Osteocyte (in vitro differentiated cells): ENCODE results near the gene STK11IP. TPM values are rescaled to one million over a fixed set of nuclear protein-coding genes. Genes with fewer than 3 reads are reported as not detected.

Source experiments
- DNase-seq: peaks from one replicate; pipeline ENCODE4 v3.0.0; 2021; ENCODE audit warnings: mixed read lengths; ENCODE audit not compliant: unreplicated experiment; ENCODE audit errors: extremely low spot score
- H3K27ac Mint-ChIP-seq: one replicate; pipeline ENCODE4 v1.8.0; 2021; ENCODE audit warnings: mild to moderate bottlenecking, mixed read lengths; ENCODE audit not compliant: unreplicated experiment
- H3K27me3 Mint-ChIP-seq: one replicate; pipeline ENCODE4 v1.8.0; 2021; ENCODE audit warnings: mixed read lengths; ENCODE audit not compliant: unreplicated experiment
- H3K36me3 Mint-ChIP-seq: one replicate; pipeline ENCODE4 v1.8.0; 2021; ENCODE audit warnings: mixed read lengths; ENCODE audit not compliant: unreplicated experiment
- H3K4me1 Mint-ChIP-seq: one replicate; pipeline ENCODE4 v1.8.0; 2021; ENCODE audit warnings: mixed read lengths; ENCODE audit not compliant: unreplicated experiment
- H3K4me3 Mint-ChIP-seq: one replicate; pipeline ENCODE4 v1.8.0; 2021; ENCODE audit warnings: mild to moderate bottlenecking, moderate library complexity, mixed read lengths; ENCODE audit not compliant: unreplicated experiment
- H3K9me3 Mint-ChIP-seq: one replicate; pipeline ENCODE4 v1.8.0; 2021; ENCODE audit warnings: mixed read lengths; ENCODE audit not compliant: unreplicated experiment
- CTCF ChIP-seq: fragments of 200-600 bp; sonication (generic); IDR thresholded peaks from 2 replicates; pipeline ENCODE4 v1.5.0; 2021; ENCODE audit warnings: antibody characterized with exemption, mild to moderate bottlenecking, moderate library complexity
- total RNA-seq: library from RNA; stranded (reverse); gene quantifications from 2 replicates; pipeline ENCODE4 v1.2.1, GENCODE V29; 2021

Gene STK11IP
- total RNA-seq, 1 donor from 2014 or later: 42.7 TPM

DNA sequence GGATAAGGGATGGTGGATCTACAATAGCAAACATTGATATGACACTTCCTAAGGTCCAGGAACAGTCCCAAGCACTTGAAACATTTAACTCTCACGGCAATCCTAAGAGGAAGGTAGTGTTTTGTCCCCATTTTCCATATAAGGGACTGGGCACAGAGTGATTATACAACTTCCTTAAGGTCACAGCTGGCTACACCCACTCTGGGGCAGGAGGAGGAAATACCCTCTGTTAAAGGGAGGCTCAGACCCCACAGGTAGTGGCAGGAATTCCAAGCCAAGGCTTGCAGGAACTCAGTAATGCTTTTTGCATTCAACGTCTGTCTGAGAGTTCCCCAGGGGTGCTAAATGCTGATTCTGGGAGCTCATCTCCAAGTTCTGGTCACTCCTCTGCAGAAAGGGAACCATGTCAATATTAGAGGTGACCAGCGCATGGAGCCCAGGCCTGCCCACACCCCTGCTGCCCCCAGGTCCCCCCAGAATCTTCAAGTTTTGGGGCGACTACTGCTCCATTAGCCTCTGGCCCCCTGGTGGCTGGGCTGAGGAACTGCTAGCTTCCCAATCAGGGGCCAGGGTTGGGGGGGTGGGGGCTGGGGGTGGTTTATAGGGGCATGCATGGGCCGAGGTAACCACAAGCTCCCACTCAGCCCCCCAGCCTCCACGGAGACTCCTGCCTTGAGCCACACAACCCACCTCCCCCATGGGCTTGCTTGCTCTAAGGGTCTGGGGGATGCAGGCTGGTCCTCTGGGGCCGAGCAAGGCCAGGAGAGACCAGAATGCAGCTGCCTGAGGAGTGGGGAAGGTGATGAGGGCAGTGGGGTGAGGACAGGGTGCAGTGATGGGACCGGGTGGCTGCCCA, 37.4 kb upstream of the STK11IP start:
- Mint-ChIP-seq H3K9me3 (no peaks in the 10 kb centered on the region), H3K27ac (no peak overlapping the region), H3K4me3 (no peak overlapping the region), H3K4me1 (peaks cover 2% of the 10 kb centered on the region), H3K36me3 (peaks cover 18% of the 10 kb centered on the region), H3K27me3 (no peaks in the 10 kb centered on the region)
- peak; percentile 75 for TF ChIP-seq CTCF
- no peak for DNase-seq

- Mint-ChIP-seq H3K36me3 (peaks cover 20% of the 10 kb centered on the region), H3K9me3 (no peaks in the 10 kb centered on the region), H3K27ac (no peak overlapping the region), H3K4me3 (no peak overlapping the region), H3K4me1 (peaks cover 2% of the 10 kb centered on the region), H3K27me3 (no peaks in the 10 kb centered on the region)
- TF ChIP-seq CTCF: no peak
- no peak for DNase-seq
These were observed 36.8 kb upstream of the STK11IP start for GRCh38 chr2:219560893-219561178.

DNA sequence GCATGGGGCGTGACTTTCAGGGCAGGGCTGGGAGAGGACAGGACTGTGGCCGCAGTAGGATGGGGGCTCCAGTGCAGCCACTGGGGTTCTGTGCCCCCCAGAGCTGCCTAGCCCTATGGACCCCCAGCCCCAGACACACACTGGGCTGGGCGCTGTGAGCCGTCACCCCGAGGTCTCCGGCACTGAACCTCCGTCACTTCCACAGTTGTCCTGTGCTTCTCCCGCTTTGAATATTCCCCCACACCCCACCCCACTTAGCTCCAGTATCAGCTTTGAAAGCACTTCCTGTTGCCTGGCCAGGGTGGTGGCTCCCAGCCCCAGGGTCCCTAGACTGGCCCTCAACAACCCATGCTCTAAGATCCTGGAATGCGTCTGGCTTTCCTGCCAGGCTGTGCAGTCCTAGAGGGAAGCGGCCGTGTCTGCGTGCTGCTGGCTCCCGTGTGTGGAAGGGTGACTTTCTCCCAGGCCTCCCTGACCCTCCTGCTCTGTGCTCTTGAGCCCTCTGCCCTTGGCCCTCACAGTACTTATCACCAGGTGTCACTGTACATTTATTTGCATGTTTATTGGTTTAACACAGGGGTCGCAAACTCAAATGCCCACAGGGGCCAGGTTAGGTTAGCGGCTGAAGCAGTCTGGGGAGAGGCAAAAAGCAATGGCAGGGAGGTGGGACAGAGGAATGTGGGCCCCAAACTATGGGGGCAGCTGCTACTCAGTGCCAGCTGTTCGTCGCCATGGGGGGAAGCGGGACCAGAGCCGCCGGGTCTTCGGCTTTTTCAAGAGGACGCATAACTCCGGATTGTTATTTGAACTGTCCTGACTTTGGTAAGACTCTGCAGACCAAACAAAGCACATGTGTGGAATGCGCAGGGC, 36.2 kb upstream of the STK11IP start:
- no peak for DNase-seq
- peaks cover 2% of the 10 kb centered on the region for H3K4me1 Mint-ChIP-seq
- no peak for TF ChIP-seq CTCF
- no peak overlapping the region for H3K27ac Mint-ChIP-seq
- no peaks in the 10 kb centered on the region for H3K9me3 Mint-ChIP-seq
- H3K4me3 Mint-ChIP-seq: no peak overlapping the region
- no peaks in the 10 kb centered on the region for H3K27me3 Mint-ChIP-seq
- H3K36me3 Mint-ChIP-seq: peaks cover 26% of the 10 kb centered on the region

DNA sequence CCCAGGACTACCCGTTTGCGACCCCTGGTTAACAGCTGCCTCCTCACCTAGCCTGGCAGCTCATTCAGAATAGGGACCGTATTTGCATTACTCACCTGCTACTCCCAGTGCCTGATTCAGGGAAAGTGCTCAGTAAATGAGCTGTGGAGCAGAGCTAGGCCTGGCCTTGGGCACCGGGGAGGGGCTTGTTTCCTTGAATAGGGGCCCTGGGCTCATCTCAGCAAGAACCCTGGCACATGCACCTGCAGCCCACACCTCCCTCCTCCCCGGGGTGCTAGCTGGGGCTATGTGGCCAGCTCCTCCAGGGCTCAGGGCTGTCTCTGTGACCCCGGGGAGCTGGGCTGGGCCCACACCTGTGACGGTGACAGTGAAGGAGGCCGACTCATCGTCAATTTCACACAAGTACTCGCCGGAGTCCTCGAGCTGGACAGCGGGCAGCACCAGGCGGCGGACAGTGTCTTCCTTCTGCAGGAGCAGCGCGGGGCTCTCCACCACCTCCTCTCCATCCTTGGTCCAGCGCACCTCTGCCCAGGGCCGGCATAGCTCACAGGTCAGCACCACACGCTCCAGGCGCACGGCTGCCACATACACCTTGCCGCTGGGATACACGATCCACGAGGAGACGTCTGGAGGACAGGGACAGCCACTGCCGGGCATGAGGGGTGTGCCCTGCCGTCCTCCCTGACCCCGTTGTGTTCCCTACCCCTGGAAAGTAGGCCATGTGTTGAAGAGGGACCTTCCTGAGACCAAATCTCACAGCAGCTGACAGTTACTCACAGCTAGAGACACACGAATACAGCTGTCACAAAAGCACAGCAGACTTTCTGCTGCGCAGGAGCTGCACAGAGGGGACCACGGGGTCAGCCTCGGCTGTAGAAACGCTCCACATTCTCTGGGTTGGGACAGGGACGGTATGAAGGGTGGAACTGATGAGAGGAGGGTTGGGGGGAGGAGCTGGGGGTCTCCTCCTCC, 35.3 kb upstream of the STK11IP start:
- no peak for DNase-seq
- Mint-ChIP-seq H3K27ac (no peak overlapping the region), H3K36me3 (peaks cover 32% of the 10 kb centered on the region)

More for the DNA sequence above, 35.3 kb upstream of the STK11IP start:
- no peak overlapping the region for H3K4me3 Mint-ChIP-seq
- H3K9me3 Mint-ChIP-seq: no peaks in the 10 kb centered on the region
- H3K27me3 Mint-ChIP-seq: no peaks in the 10 kb centered on the region
- H3K4me1 Mint-ChIP-seq: peaks cover 2% of the 10 kb centered on the region
- no peak for TF ChIP-seq CTCF
